Tibial nerve (tissue), 4 donors: ENCODE results near the gene IMMP1L. TPM values are rescaled to one million over a fixed set of nuclear protein-coding genes. Genes with fewer than 3 reads are reported as not detected.

Source experiments
- DNase-seq, 2 donors: peaks; one replicate each; pipeline ENCODE4 v3.0.0-alpha.2; 2019; ENCODE audit warnings: low spot score in 2 of 2
- H3K27ac ChIP-seq, 4 donors: fragments of 200-600 bp; sonication (generic) in 3 of 4; one replicate each; pipeline ENCODE4 v1.5.1; 2017 to 2019; ENCODE audit warnings: mild to moderate bottlenecking in 1 of 4
- H3K27me3 ChIP-seq, 2 donors: fragments of 200-600 bp; sonication (generic) in 1 of 2; one replicate each; pipeline versions ENCODE4 v1.5.1 to v1.6.0; 2017 to 2019
- H3K36me3 ChIP-seq, 3 donors: fragments of 200-600 bp; sonication (generic); one replicate each; pipeline ENCODE4 v1.5.1; 2018 to 2019
- H3K4me1 ChIP-seq, 4 donors: fragments of 200-600 bp; sonication (generic) in 3 of 4; one replicate each; pipeline ENCODE4 v1.5.1; 2017 to 2019
- H3K4me3 ChIP-seq, 4 donors: fragments of 200-600 bp; sonication (generic) in 3 of 4; one replicate each; pipeline ENCODE4 v1.5.1; 2017 to 2019; ENCODE audit warnings: mild to moderate bottlenecking in 1 of 4, moderate library complexity in 1 of 4
- H3K9me3 ChIP-seq, 4 donors: fragments of 200-600 bp; sonication (generic) in 3 of 4; one replicate each; pipeline ENCODE4 v1.5.1; 2017 to 2019
- CTCF ChIP-seq, 5 experiments: fragments of 200-600 bp in 3 of 5; fragments of 450-650 bp in 2 of 5; sonication (generic) in 3 of 5; IDR thresholded peaks; one replicate each; pipeline ENCODE4 v1.5.1; 2016 to 2019; ENCODE audit warnings: antibody characterized with exemption in 5 of 5, mild to moderate bottlenecking in 3 of 5, moderate library complexity in 2 of 5
- EP300 ChIP-seq, 2 donors: sonication (generic); formaldehyde crosslinking; IDR thresholded peaks; one replicate each; pipeline ENCODE4 v1.6.1; 2017; ENCODE audit warnings: antibody characterized with exemption in 2 of 2, mild to moderate bottlenecking in 1 of 2
- POLR2A ChIP-seq, 2 donors: fragments of 450-650 bp; IDR thresholded peaks; one replicate each; pipeline ENCODE4 v1.6.1; 2017; ENCODE audit warnings: antibody characterized with exemption in 2 of 2, mild to moderate bottlenecking in 2 of 2, moderate library complexity in 2 of 2
- WGBS, 2 donors: methylation state at CpG; one replicate each; pipeline ENCODE4 v1.1.5; 2018; 5-methylcytosine and 5-hydroxymethylcytosine counted together
- total RNA-seq, 4 donors: library from RNA; depleted of rRNA; stranded (reverse); fragments of >200 nt; gene quantifications; one replicate each; pipeline ENCODE4 v1.1.0, GENCODE V29; 2016

The IMMP1L gene
- total RNA-seq, 4 donors from 2014 or later, result 22.5 to 119 (median 37.5) TPM

- no peak for DNase-seq
- H3K27ac ChIP-seq, result no peak overlapping the region
- H3K4me3 ChIP-seq, result no peak overlapping the region
- H3K4me1 ChIP-seq, result no peaks in the 10 kb centered on the region
- H3K9me3 ChIP-seq, result no peaks in the 10 kb centered on the region
- H3K36me3 ChIP-seq, result peaks cover 0 to 17% (median 0%) of the 10 kb centered on the region in 3 donors
- 58 to 68% methylated on average over 1 of the region's 1 CpG for WGBS, 2 donors
- TF ChIP-seq EP300 (IDR thresholded peaks at IDR 0.05), result no peak
- TF ChIP-seq CTCF (IDR thresholded peaks at IDR 0.05), result no peak
- TF ChIP-seq POLR2A (IDR thresholded peaks at IDR 0.05), result no peak
- no peaks in the 10 kb centered on the region for H3K27me3 ChIP-seq
Observed at GRCh38 chr11:31531293-31531692, 21.9 kb upstream of the IMMP1L start.

DNA sequence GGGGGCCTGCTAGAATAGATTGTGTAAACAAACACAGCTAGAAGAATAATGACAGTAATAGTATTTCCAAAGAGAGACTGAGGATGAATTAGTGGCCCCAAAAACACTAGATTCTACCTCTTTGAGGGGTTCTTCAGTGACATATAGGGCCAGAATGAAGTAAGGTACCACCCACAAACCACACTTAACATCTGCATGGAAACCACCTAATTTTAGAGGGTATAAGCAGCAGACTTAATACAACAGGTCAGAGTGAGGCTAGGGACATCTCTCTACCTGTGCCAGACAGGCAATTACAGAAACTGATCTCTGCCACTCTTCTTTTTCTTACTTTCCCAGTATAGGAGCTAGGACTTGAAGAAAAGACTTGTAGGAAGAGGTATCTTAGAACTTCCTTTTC, 20.3 kb upstream of the IMMP1L start:
- DNase-seq, result no peak
- no peak overlapping the region for H3K4me3 ChIP-seq
- TF ChIP-seq EP300 (IDR thresholded peaks at IDR 0.05) (no peak), POLR2A (IDR thresholded peaks at IDR 0.05) (no peak), CTCF (IDR thresholded peaks at IDR 0.05) (no peak)
- no peaks in the 10 kb centered on the region for H3K9me3 ChIP-seq
- H3K4me1 ChIP-seq, result no peaks in the 10 kb centered on the region
- no peaks in the 10 kb centered on the region for H3K27me3 ChIP-seq
- H3K36me3 ChIP-seq, result peaks cover 0 to 6% (median 0%) of the 10 kb centered on the region in 3 donors
- H3K27ac ChIP-seq, result no peak overlapping the region

DNA sequence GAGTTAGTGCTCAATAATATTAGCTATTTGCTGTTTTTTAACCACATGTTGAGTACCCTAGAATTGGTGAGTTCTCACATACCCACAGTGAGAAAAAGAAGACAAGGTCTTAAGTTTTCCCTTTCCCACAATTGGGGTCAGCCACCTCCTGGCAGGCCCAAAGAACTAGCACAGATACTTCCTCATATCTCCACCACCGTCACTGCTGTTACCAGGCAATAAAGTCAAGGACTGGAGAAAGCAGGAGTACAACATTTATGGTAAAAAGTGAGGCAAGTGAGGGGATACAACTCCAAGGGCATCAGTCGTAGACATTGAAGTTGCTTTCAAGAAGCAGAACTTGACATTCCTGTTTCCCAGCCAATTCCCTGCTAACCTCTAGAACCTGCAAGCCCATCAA, 19.8 kb upstream of the IMMP1L start:
- H3K4me1 ChIP-seq, result no peaks in the 10 kb centered on the region
- H3K9me3 ChIP-seq, result no peaks in the 10 kb centered on the region
- TF ChIP-seq CTCF (IDR thresholded peaks at IDR 0.05), result no peak
- TF ChIP-seq POLR2A (IDR thresholded peaks at IDR 0.05), result no peak
- TF ChIP-seq EP300 (IDR thresholded peaks at IDR 0.05), result no peak
- no peaks in the 10 kb centered on the region for H3K27me3 ChIP-seq
- 71 to 90% methylated on average over 2 of the region's 2 CpGs for WGBS, 2 donors
- peaks cover 0 to 11% (median 0%) of the 10 kb centered on the region in 3 donors for H3K36me3 ChIP-seq
- no peak for DNase-seq
- H3K4me3 ChIP-seq, result no peak overlapping the region
- H3K27ac ChIP-seq, result no peak overlapping the region

DNA sequence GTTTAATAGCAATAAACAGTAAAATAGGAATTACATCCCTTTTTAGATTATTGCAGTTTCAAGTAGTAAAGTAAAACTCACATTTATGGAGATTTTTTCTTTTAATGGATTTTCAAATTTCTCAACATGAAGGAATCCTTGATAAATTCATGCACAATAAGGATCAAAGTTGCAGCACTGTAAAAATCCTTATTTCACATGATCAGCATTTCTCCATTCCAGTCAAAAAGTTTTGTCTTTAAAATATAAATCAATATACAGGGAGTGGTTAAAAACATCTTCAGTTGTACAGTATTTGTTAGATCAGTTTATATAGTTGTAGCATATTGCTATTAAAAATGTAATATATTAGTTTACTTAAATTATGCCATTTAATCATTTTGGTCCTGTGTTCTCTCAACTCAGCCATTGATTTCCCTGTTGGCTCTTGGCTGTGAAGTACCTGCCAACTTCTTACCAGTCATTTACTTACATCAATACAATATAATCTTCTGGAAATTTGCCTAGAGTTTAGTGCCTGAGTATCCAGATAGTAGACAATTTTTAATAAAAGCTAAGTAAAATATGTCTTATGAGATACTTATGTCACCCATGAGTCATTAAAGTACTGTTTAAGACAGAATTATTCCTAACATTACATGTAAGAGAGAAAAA, 12.2 kb upstream of the IMMP1L start:
- peaks cover 0 to 9% (median 0%) of the 10 kb centered on the region in 3 donors for H3K36me3 ChIP-seq
- TF ChIP-seq POLR2A (IDR thresholded peaks at IDR 0.05), result no peak
- TF ChIP-seq EP300 (IDR thresholded peaks at IDR 0.05), result no peak
- no peak for TF ChIP-seq CTCF (IDR thresholded peaks at IDR 0.05)

GRCh38 chr11:31512117-31512516, 2.7 kb upstream of the IMMP1L start:
- 87 to 95% methylated on average over 6 of the region's 6 CpGs for WGBS, 2 donors
- Histone ChIP-seq H3K27ac (no peak overlapping the region), H3K4me1 (peaks cover 0 to 33% (median 7%) of the 10 kb centered on the region in 4 donors), H3K4me3 (no peak overlapping the region), H3K27me3 (no peaks in the 10 kb centered on the region), H3K9me3 (no peaks in the 10 kb centered on the region), H3K36me3 (no peaks in the 10 kb centered on the region)
- DNase-seq, result no peak
- no peak for TF ChIP-seq POLR2A (IDR thresholded peaks at IDR 0.05)

More for the DNA sequence above, 12.2 kb upstream of the IMMP1L start:
- no peak overlapping the region for H3K27ac ChIP-seq
- H3K4me3 ChIP-seq, result no peak overlapping the region
- no peaks in the 10 kb centered on the region for H3K27me3 ChIP-seq
- DNase-seq, result no peak
- no peaks in the 10 kb centered on the region for H3K9me3 ChIP-seq
- H3K4me1 ChIP-seq, result no peaks in the 10 kb centered on the region
